ENCODE data around the gene ERBB3.

Gene ERBB3

GRCh38 chr12:56119361-56119796 lies 39.4 kb downstream of the ERBB3 start (continued):
- TF ChIP-seq SCRT1 (tag by site-specific recombination; IDR thresholded peaks at IDR 0.05; ENCODE audit: borderline replicate concordance) (no peak), ZNF175 (tag by site-specific recombination; IDR thresholded peaks at IDR 0.05) (no peak), ZNF791 (tag by site-specific recombination; IDR thresholded peaks at IDR 0.05) (no peak), YY2 (tag by site-specific recombination; IDR thresholded peaks at IDR 0.05) (no peak), ZNF658 (tag by site-specific recombination; IDR thresholded peaks at IDR 0.05) (no peak), ZNF2 (tag by site-specific recombination; IDR thresholded peaks at IDR 0.05) (peak; percentile 46; the same call in 1 of the 2 replicates), ZNF558 (tag by site-specific recombination; IDR thresholded peaks at IDR 0.05) (no peak), ZBTB17 (tag by site-specific recombination; IDR thresholded peaks at IDR 0.05) (no peak), ZNF629 (tag by site-specific recombination; IDR thresholded peaks at IDR 0.05) (peak; percentile 18; the same call in 1 of the 2 replicates), ZNF510 (tag by site-specific recombination; IDR thresholded peaks at IDR 0.05; ENCODE audit: insufficient replicate concordance) (no peak), ZNF292 (tag by site-specific recombination; IDR thresholded peaks at IDR 0.05; ENCODE audit: borderline replicate concordance, low read depth) (no peak), PRDM6 (tag by site-specific recombination; IDR thresholded peaks at IDR 0.05) (no peak), ZNF37A (tag by site-specific recombination; IDR thresholded peaks at IDR 0.05) (no peak), ZSCAN5A (tag by site-specific recombination; IDR thresholded peaks at IDR 0.05) (no peak), ZNF645 (tag by site-specific recombination; IDR thresholded peaks at IDR 0.05) (no peak), ZNF302 (tag by site-specific recombination; IDR thresholded peaks at IDR 0.05; ENCODE audit: low read depth) (no peak), ZBTB20 (tag by site-specific recombination; IDR thresholded peaks at IDR 0.05) (no peak), ZBTB10 (tag by site-specific recombination; IDR thresholded peaks at IDR 0.05) (no peak), GLIS2 (tag by site-specific recombination; IDR thresholded peaks at IDR 0.05) (peak; percentile 72), ZFP41 (tag by site-specific recombination; IDR thresholded peaks at IDR 0.05; ENCODE audit: borderline replicate concordance) (no peak), ZBTB49 (tag by site-specific recombination; IDR thresholded peaks at IDR 0.05; ENCODE audit: low read depth) (no peak), ZNF341 (tag by site-specific recombination; IDR thresholded peaks at IDR 0.05; ENCODE audit: low read depth) (no peak), ZBTB1 (tag by site-specific recombination; IDR thresholded peaks at IDR 0.05) (no peak), ZNF654 (tag by site-specific recombination; IDR thresholded peaks at IDR 0.05; ENCODE audit: low read depth) (peak; percentile 95), MZF1 (tag by site-specific recombination; IDR thresholded peaks at IDR 0.05; ENCODE audit: borderline replicate concordance) (no peak), SETDB1 (IDR thresholded peaks at IDR 0.05; ENCODE audit: insufficient read length, low read length) (no peak), ZNF426 (tag by site-specific recombination; IDR thresholded peaks at IDR 0.05) (no peak), OSR2 (tag by site-specific recombination; IDR thresholded peaks at IDR 0.05) (no peak), ZNF248 (tag by site-specific recombination; IDR thresholded peaks at IDR 0.05) (no peak), TRIM28 (IDR thresholded peaks at IDR 0.05; ENCODE audit: borderline replicate concordance, low read length) (no peak), ZNF404 (tag by site-specific recombination; IDR thresholded peaks at IDR 0.05) (no peak), IKZF3 (tag by site-specific recombination; IDR thresholded peaks at IDR 0.05) (peak; percentile 95)

All from HEK293 (cell line).